ENCODE results near the gene CDC7. TPM values are rescaled to one million over a fixed set of nuclear protein-coding genes. Genes with fewer than 3 reads are reported as not detected.

CDC7 gene
- total and polyA plus RNA-seq, 4 donors = 3.6 to 8.3 (median 4.6) TPM

GRCh38 chr1:91527781-91528180, 27.1 kb downstream of the CDC7 start:
- WGBS, 2 donors = 77 to 88% methylated on average over 2 of the region's 2 CpGs
- Histone ChIP-seq H3K27me3 (ENCODE audit: control insufficient read depth in 3 of 3, insufficient read depth in 3 of 3, low read length in 2 of 3) (no peaks in the 10 kb centered on the region), H3K4me3 (no peak overlapping the region), H3K4me1 (ENCODE audit: control insufficient read depth in 5 of 5, insufficient read depth in 5 of 5, low read length in 5 of 5) (peaks cover 0 to 38% (median 10%) of the 10 kb centered on the region in 5 donors), H3K27ac (ENCODE audit: low read depth in 1 of 2, low read length in 1 of 2) (no peak overlapping the region), H3K9ac (ENCODE audit: insufficient read depth in 1 of 2, low read length in 2 of 2) (no peak overlapping the region), H3K9me3 (ENCODE audit: control insufficient read depth in 4 of 4, insufficient read depth in 3 of 4, low read length in 3 of 4) (no peaks in the 10 kb centered on the region), H3K36me3 (ENCODE audit: control insufficient read depth in 4 of 4, insufficient read depth in 4 of 4, low read length in 4 of 4) (no peaks in the 10 kb centered on the region)
- ATAC-seq (ENCODE audit: insufficient read depth, low FRiP score) (no peak), DNase-seq (no peak)
- no peak for TF ChIP-seq CTCF (IDR thresholded peaks at IDR 0.05; ENCODE audit: control extremely low read depth, extremely low read depth)

- WGBS, 2 donors = 52 to 64% methylated on average over 3 of the region's 3 CpGs
- Histone ChIP-seq H3K4me1 (ENCODE audit: control insufficient read depth in 5 of 5, insufficient read depth in 5 of 5, low read length in 5 of 5) (peaks cover 0 to 25% (median 4%) of the 10 kb centered on the region in 5 donors), H3K9me3 (ENCODE audit: control insufficient read depth in 4 of 4, insufficient read depth in 3 of 4, low read length in 3 of 4) (no peaks in the 10 kb centered on the region), H3K9ac (ENCODE audit: insufficient read depth in 1 of 2, low read length in 2 of 2) (no peak overlapping the region), H3K27ac (ENCODE audit: low read depth in 1 of 2, low read length in 1 of 2) (no peak overlapping the region), H3K4me3 (no peak overlapping the region), H3K36me3 (ENCODE audit: control insufficient read depth in 4 of 4, insufficient read depth in 4 of 4, low read length in 4 of 4) (no peaks in the 10 kb centered on the region), H3K27me3 (ENCODE audit: control insufficient read depth in 3 of 3, insufficient read depth in 3 of 3, low read length in 2 of 3) (no peaks in the 10 kb centered on the region)
- ATAC-seq (ENCODE audit: insufficient read depth, low FRiP score) (no peak), DNase-seq (no peak)
- no peak for TF ChIP-seq CTCF (IDR thresholded peaks at IDR 0.05; ENCODE audit: control extremely low read depth, extremely low read depth)
These were observed 29.2 kb downstream of the CDC7 start for GRCh38 chr1:91529856-91530255.

- ATAC-seq (ENCODE audit: insufficient read depth, low FRiP score) = no peak
- no peak overlapping the region for H3K27ac ChIP-seq (ENCODE audit: low read depth in 1 of 2, low read length in 1 of 2)
- DNase-seq = no peak
- no peak overlapping the region for H3K4me3 ChIP-seq
- peaks cover 0 to 10% (median 0%) of the 10 kb centered on the region in 5 donors for H3K4me1 ChIP-seq (ENCODE audit: control insufficient read depth in 5 of 5, insufficient read depth in 5 of 5, low read length in 5 of 5)
- no peaks in the 10 kb centered on the region for H3K9me3 ChIP-seq (ENCODE audit: control insufficient read depth in 4 of 4, insufficient read depth in 3 of 4, low read length in 3 of 4)
- no peak for TF ChIP-seq CTCF (IDR thresholded peaks at IDR 0.05; ENCODE audit: control extremely low read depth, extremely low read depth)
- no peaks in the 10 kb centered on the region for H3K27me3 ChIP-seq (ENCODE audit: control insufficient read depth in 3 of 3, insufficient read depth in 3 of 3, low read length in 2 of 3)
- 91 to 97% methylated on average over 4 of the region's 4 CpGs for WGBS, 2 donors
- H3K36me3 ChIP-seq (ENCODE audit: control insufficient read depth in 4 of 4, insufficient read depth in 4 of 4, low read length in 4 of 4) = no peaks in the 10 kb centered on the region
- H3K9ac ChIP-seq (ENCODE audit: insufficient read depth in 1 of 2, low read length in 2 of 2) = no peak overlapping the region
These were observed 32.8 kb downstream of the CDC7 start for GRCh38 chr1:91533361-91534024.

- DNase-seq = no peak
- TF ChIP-seq CTCF (IDR thresholded peaks at IDR 0.05; ENCODE audit: control extremely low read depth, extremely low read depth) = no peak
- no peak overlapping the region for H3K9ac ChIP-seq (ENCODE audit: insufficient read depth in 1 of 2, low read length in 2 of 2)
These were observed 34.8 kb downstream of the CDC7 start for GRCh38 chr1:91535441-91535840.

More at GRCh38 chr1:91535441-91535840, 34.8 kb downstream of the CDC7 start:
- WGBS, 2 donors = 97 to 99% methylated on average over 34 of the region's 34 CpGs
- H3K27ac ChIP-seq (ENCODE audit: low read depth in 1 of 2, low read length in 1 of 2) = no peak overlapping the region
- no peak overlapping the region for H3K4me3 ChIP-seq
- no peak for ATAC-seq (ENCODE audit: insufficient read depth, low FRiP score)
- H3K4me1 ChIP-seq (ENCODE audit: control insufficient read depth in 5 of 5, insufficient read depth in 5 of 5, low read length in 5 of 5) = peaks cover 0 to 10% (median 0%) of the 10 kb centered on the region in 5 donors
- no peaks in the 10 kb centered on the region for H3K27me3 ChIP-seq (ENCODE audit: control insufficient read depth in 3 of 3, insufficient read depth in 3 of 3, low read length in 2 of 3)
- H3K36me3 ChIP-seq (ENCODE audit: control insufficient read depth in 4 of 4, insufficient read depth in 4 of 4, low read length in 4 of 4) = no peaks in the 10 kb centered on the region
- no peaks in the 10 kb centered on the region for H3K9me3 ChIP-seq (ENCODE audit: control insufficient read depth in 4 of 4, insufficient read depth in 3 of 4, low read length in 3 of 4)

Data from lung (tissue), 12 donors.